Measurements from ENCODE around the gene ITSN2.
"Not testable (repeated sequence)": the region's sequence is repeated elsewhere in the genome, so short reads cannot be mapped to it uniquely, and the experiment has no call there.

Gene ITSN2

GRCh38 chr2:24360050-24360962 lies at the start of gene ITSN2:
TSS of gene ITSN2 (minus strand) at chr2:24360536. CDS start at chr2:24328082, 32,454 bp downstream.
- peak; percentile 74 to 91 (median 79) for DNase-seq

GRCh38 chr2:24409171-24409570 lies 48.8 kb upstream of the ITSN2 start:
- DNase-seq = no peak

GRCh38 chr2:24408704-24409103 lies 48.4 kb upstream of the ITSN2 start:
- DNase-seq = not testable (repeated sequence)

GRCh38 chr2:24404491-24404921 lies 44.2 kb upstream of the ITSN2 start:
- DNase-seq = no peak

GRCh38 chr2:24403832-24404212 lies 43.5 kb upstream of the ITSN2 start:
- no peak for DNase-seq

GRCh38 chr2:24403168-24403831 lies 43.0 kb upstream of the ITSN2 start:
- DNase-seq = peak in 2 of 6 experiments; percentile 13 to 22

GRCh38 chr2:24402242-24403097 lies 42.1 kb upstream of the ITSN2 start:
- no peak for DNase-seq

GRCh38 chr2:24400207-24400907 lies 40.0 kb upstream of the ITSN2 start:
- no peak for DNase-seq

- no peak for DNase-seq
These were observed 39.3 kb upstream of the ITSN2 start for GRCh38 chr2:24399434-24400206.

GRCh38 chr2:24394998-24395397 lies 34.7 kb upstream of the ITSN2 start:
- no peak for DNase-seq

GRCh38 chr2:24392542-24393059 lies 32.3 kb upstream of the ITSN2 start:
- no peak for DNase-seq

GRCh38 chr2:24385366-24385765 lies 25.0 kb upstream of the ITSN2 start:
- DNase-seq = no peak

- peak; percentile 20 to 81 (median 47) for DNase-seq
These were observed 22.2 kb upstream of the ITSN2 start for GRCh38 chr2:24382363-24383073.

- no peak for DNase-seq
These were observed 20.5 kb upstream of the ITSN2 start for GRCh38 chr2:24380820-24381219.

- no peak for DNase-seq
These were observed 15.2 kb upstream of the ITSN2 start for GRCh38 chr2:24375349-24376087.

- no peak for DNase-seq
These were observed 14.0 kb upstream of the ITSN2 start for GRCh38 chr2:24374301-24374700.

- no peak for DNase-seq
These were observed 11.7 kb upstream of the ITSN2 start for GRCh38 chr2:24372033-24372432.

GRCh38 chr2:24365826-24366225 lies 5.5 kb upstream of the ITSN2 start:
- DNase-seq = no peak

GRCh38 chr2:24365051-24365450 lies 4.7 kb upstream of the ITSN2 start:
- DNase-seq = no peak

- no peak for DNase-seq
These were observed 3.0 kb upstream of the ITSN2 start for GRCh38 chr2:24363301-24363700.

Measured in stimulated activated naive CD4-positive, alpha-beta T cell (primary cell).